PC-3 (cell line): ENCODE results near the gene CCDC192. TPM values are rescaled to one million over a fixed set of nuclear protein-coding genes. Genes with fewer than 3 reads are reported as not detected.

Experiments used
- ATAC-seq: fragments of 200-7000 bp; cut with Tn5 transposase; 2 replicates; pipeline ENCODE4 v1.9.1; 2020; ENCODE audit warnings: mild to moderate bottlenecking, moderate library complexity
- BruUV-seq: library from RNA; stranded (reverse); fragments of 400-500 nt; replicated peaks from 2 replicates; lab custom pipeline; 2021; lab: Mats Ljungman, UMichigan
- CTCF ChIA-PET: fragments of 300-600 bp; sonication (Branson Sonifier 250); formaldehyde crosslinking; loops from one replicate; lab custom pipeline; 2022; ENCODE audit warnings: antibody characterized with exemption; lab: Charles Lee
- POLR2A ChIA-PET: fragments of 300-600 bp; sonication (Branson Sonifier 250); formaldehyde crosslinking; loops from one replicate; lab custom pipeline; 2022; ENCODE audit warnings: antibody characterized with exemption; ENCODE audit not compliant: unreplicated experiment; lab: Charles Lee
- DNase-seq: peaks from one replicate; pipeline ENCODE4 v3.0.0-alpha.2; 2015
- H2AFZ ChIP-seq: fragments of 300-600 bp; sonication (generic); 2 replicates; pipeline ENCODE4 v1.6.0; 2016; ENCODE audit warnings: antibody characterized with exemption, low read length
- H3F3A ChIP-seq: fragments of 300-600 bp; sonication (generic); one replicate; pipeline ENCODE4 v1.6.0; 2017; ENCODE audit warnings: antibody characterized with exemption, low read length, control low read depth, mild to moderate bottlenecking; ENCODE audit not compliant: unreplicated experiment
- H3K27ac ChIP-seq: fragments of 300-600 bp; sonication (generic); 2 replicates; pipeline ENCODE4 v1.5.1; 2016; ENCODE audit warnings: mild to moderate bottlenecking, low read length
- H3K27me3 ChIP-seq: fragments of 300-600 bp; sonication (generic); 2 replicates; pipeline ENCODE4 v1.6.1; 2016; ENCODE audit warnings: low read length, mixed read lengths
- H3K36me3 ChIP-seq: fragments of 300-600 bp; sonication (generic); 2 replicates; pipeline ENCODE4 v1.6.1; 2016; ENCODE audit warnings: low read depth, mixed run types, low read length, mixed read lengths
- H3K4me1 ChIP-seq: fragments of 300-600 bp; sonication (generic); 2 replicates; pipeline ENCODE4 v1.5.1; 2016; ENCODE audit warnings: low read length; ENCODE audit not compliant: insufficient read depth
- H3K4me2 ChIP-seq: fragments of 300-600 bp; sonication (generic); 2 replicates; pipeline ENCODE4 v1.6.0; 2016; ENCODE audit warnings: low read length
- H3K4me3 ChIP-seq: fragments of 300-600 bp; sonication (generic); 2 replicates; pipeline ENCODE4 v1.5.1; 2016; ENCODE audit warnings: mild to moderate bottlenecking, low read length, mixed read lengths
- H3K79me2 ChIP-seq: fragments of 300-600 bp; sonication (generic); 2 replicates; pipeline ENCODE4 v1.6.1; 2017; ENCODE audit warnings: low read length, mixed read lengths
- H3K9ac ChIP-seq: fragments of 300-600 bp; sonication (generic); 2 replicates; pipeline ENCODE4 v1.6.0; 2016; ENCODE audit warnings: mild to moderate bottlenecking, low read length
- H3K9me2 ChIP-seq: fragments of 300-600 bp; sonication (generic); replicated peaks from 2 replicates; pipeline ENCODE4 v1.6.1; 2016; ENCODE audit warnings: mixed run types, low read length, mixed read lengths
- H3K9me3 ChIP-seq: fragments of 300-600 bp; sonication (generic); 2 replicates; pipeline ENCODE4 v1.6.1; 2016; ENCODE audit warnings: low read length, mixed read lengths
- H4K20me1 ChIP-seq: fragments of 300-600 bp; sonication (generic); 2 replicates; pipeline ENCODE4 v1.6.1; 2016; ENCODE audit warnings: low read length, mixed read lengths
- EZH2 ChIP-seq: fragments of 300-600 bp; sonication (generic); IDR thresholded peaks from one replicate; pipeline ENCODE4 v1.6.1; 2017; ENCODE audit warnings: antibody characterized with exemption, mild to moderate bottlenecking, low read length; ENCODE audit not compliant: unreplicated experiment
- EZH2phosphoT487 ChIP-seq: fragments of 300-600 bp; sonication (generic); IDR thresholded peaks from 2 replicates; pipeline ENCODE4 v1.6.1; 2018; ENCODE audit warnings: mild to moderate bottlenecking, antibody characterized with exemption, low read length, borderline replicate concordance
- intact Hi-C: fragments of 100-400 bp; cut with micrococcal nuclease; formaldehyde crosslinking; loops from 2 replicates; pipeline ENCODE4 v1.9.0; 2023
- total RNA-seq: library from RNA; depleted of rRNA; stranded (reverse); fragments of >200 nt; gene quantifications from 2 replicates; pipeline ENCODE4 v1.2.3, GENCODE V29; 2014
- TF ChIP-seq, protein P1 (sequence below): fragments of 300-600 bp; sonication (generic); conservative IDR thresholded peaks from 2 replicates; pipeline ENCODE4 v1.5.1; 2017; ENCODE audit warnings: antibody characterized with exemption, low read depth, mild to moderate bottlenecking, low read length

Gene CCDC192
- total RNA-seq, 1 experiment from 2014 or later, result not detected

GRCh38 chr5:127906562-127907204, 203.5 kb downstream of the CCDC192 start:
- Histone ChIP-seq H3K4me2 (no peak overlapping the region), H3K27me3 (no peaks in the 10 kb centered on the region), H3K27ac (no peak overlapping the region), H2AFZ (no peak overlapping the region), H3K4me3 (no peak overlapping the region), H3K4me1 (peaks cover 8% of the 10 kb centered on the region), H3K79me2 (no peaks in the 10 kb centered on the region), H3K9ac (no peak overlapping the region), H3K36me3 (no peaks in the 10 kb centered on the region), H3F3A (no peaks in the 10 kb centered on the region), H3K9me2 (no peaks in the 10 kb centered on the region), H3K9me3 (no peaks in the 10 kb centered on the region), H4K20me1 (no peaks in the 10 kb centered on the region)
- ATAC-seq, result no peak
- BruUV-seq, result no TSS peak
- no peak for DNase-seq
- TF ChIP-seq, protein P1, sequence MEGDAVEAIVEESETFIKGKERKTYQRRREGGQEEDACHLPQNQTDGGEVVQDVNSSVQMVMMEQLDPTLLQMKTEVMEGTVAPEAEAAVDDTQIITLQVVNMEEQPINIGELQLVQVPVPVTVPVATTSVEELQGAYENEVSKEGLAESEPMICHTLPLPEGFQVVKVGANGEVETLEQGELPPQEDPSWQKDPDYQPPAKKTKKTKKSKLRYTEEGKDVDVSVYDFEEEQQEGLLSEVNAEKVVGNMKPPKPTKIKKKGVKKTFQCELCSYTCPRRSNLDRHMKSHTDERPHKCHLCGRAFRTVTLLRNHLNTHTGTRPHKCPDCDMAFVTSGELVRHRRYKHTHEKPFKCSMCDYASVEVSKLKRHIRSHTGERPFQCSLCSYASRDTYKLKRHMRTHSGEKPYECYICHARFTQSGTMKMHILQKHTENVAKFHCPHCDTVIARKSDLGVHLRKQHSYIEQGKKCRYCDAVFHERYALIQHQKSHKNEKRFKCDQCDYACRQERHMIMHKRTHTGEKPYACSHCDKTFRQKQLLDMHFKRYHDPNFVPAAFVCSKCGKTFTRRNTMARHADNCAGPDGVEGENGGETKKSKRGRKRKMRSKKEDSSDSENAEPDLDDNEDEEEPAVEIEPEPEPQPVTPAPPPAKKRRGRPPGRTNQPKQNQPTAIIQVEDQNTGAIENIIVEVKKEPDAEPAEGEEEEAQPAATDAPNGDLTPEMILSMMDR, result no peak
- TF ChIP-seq EZH2 (no peak), EZH2phosphoT487 (no peak)
- intact Hi-C loops, result no loop called here
- CTCF ChIA-PET, result no interaction called here
- POLR2A ChIA-PET, result no interaction called here

DNA sequence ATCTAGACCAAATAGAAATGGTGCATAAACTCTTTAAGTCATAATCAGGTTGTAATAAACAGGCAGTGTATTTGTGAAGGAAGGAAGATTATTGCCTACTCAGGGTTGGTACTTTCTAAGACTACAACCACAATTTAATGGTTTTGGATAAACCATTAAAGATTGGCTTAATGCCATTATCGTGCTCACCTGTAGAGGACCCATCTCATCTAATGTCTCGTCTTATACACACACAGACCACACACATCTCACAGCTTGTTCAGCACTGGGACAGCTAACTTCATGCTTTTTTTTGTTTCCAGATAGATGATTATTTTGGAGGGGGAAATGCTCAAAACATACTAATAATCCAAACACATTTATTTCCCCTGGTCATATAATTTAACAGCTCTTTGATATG, 204.7 kb downstream of the CCDC192 start:
- Histone ChIP-seq H3K79me2 (no peaks in the 10 kb centered on the region), H3K27me3 (no peaks in the 10 kb centered on the region), H3K9ac (no peak overlapping the region), H2AFZ (no peak overlapping the region), H3K4me2 (no peak overlapping the region), H3K27ac (no peak overlapping the region), H3K4me1 (peaks cover 8% of the 10 kb centered on the region), H3K36me3 (no peaks in the 10 kb centered on the region), H3F3A (no peaks in the 10 kb centered on the region), H3K9me2 (no peaks in the 10 kb centered on the region), H3K9me3 (no peaks in the 10 kb centered on the region), H4K20me1 (no peaks in the 10 kb centered on the region), H3K4me3 (no peak overlapping the region)
- intact Hi-C loops, result loop anchor here (2.0 kb wide), 1 partner anchor 59 kb away; no protein-coding TSS in a partner anchor
- CTCF ChIA-PET, result no interaction called here
- ATAC-seq (no peak), DNase-seq (no peak)
- BruUV-seq, result no TSS peak
- TF ChIP-seq EZH2 (no peak), EZH2phosphoT487 (no peak)
- TF ChIP-seq, protein P1, result no peak
- POLR2A ChIA-PET, result no interaction called here

GRCh38 chr5:127909066-127909465, 205.9 kb downstream of the CCDC192 start:
- DNase-seq (peak; percentile 78), ATAC-seq (peak; percentile 73)
- Histone ChIP-seq H3K4me2 (no peak overlapping the region), H3K9me3 (no peaks in the 10 kb centered on the region), H3K79me2 (no peaks in the 10 kb centered on the region), H3K9me2 (no peaks in the 10 kb centered on the region), H3K4me1 (peaks cover 8% of the 10 kb centered on the region), H3K4me3 (no peak overlapping the region), H4K20me1 (no peaks in the 10 kb centered on the region), H2AFZ (no peak overlapping the region), H3K9ac (no peak overlapping the region), H3K27me3 (no peaks in the 10 kb centered on the region), H3K27ac (no peak overlapping the region), H3K36me3 (no peaks in the 10 kb centered on the region), H3F3A (no peaks in the 10 kb centered on the region)
- intact Hi-C loops, result loop anchor here (2.0 kb wide), 1 partner anchor 58 kb away; no protein-coding TSS in a partner anchor
- TF ChIP-seq, protein P1, result peak; percentile 89
- TF ChIP-seq EZH2 (no peak), EZH2phosphoT487 (no peak)
- BruUV-seq, result no TSS peak
- POLR2A ChIA-PET, result no interaction called here
- CTCF ChIA-PET, result interaction anchor here (0.5 to 0.6 kb wide), 2 partner anchors 85 to 345 kb away, joined by 3 read pairs; no protein-coding TSS in a partner anchor
